Measurements from ENCODE around the gene TNPO3.
"Not testable (repeated sequence)": the region's sequence is repeated elsewhere in the genome, so short reads cannot be mapped to it uniquely, and the experiment has no call there.

The TNPO3 gene

GRCh38 chr7:129013048-129013724 is 41.7 kb downstream of the TNPO3 start:
- DNase-seq = no peak

- DNase-seq = no peak
Measured at GRCh38 chr7:129012641-129013040, 42.3 kb downstream of the TNPO3 start.

- DNase-seq = no peak
Measured at GRCh38 chr7:129010075-129010474, 44.8 kb downstream of the TNPO3 start.

DNA sequence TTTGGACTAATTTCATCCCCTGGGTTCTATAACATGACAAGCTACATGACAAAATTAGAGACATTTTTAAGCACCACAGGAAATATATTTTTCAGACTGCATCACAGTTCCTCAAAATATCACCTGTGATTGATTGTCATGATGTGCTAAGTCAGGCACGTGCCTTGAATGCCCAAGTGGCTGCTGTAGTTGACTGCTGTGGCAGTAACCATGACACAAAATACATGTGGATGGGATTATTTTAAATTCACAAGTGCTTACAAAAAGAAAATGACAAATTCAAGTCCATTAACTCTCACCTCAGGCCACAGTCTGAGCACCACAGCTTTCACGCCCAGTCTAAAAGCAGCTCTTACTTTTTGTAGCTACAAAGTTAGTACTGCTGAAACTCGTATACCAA is 45.5 kb downstream of the TNPO3 start:
- DNase-seq = no peak

GRCh38 chr7:129008645-129009414 is 46.1 kb downstream of the TNPO3 start:
- no peak for DNase-seq

DNA sequence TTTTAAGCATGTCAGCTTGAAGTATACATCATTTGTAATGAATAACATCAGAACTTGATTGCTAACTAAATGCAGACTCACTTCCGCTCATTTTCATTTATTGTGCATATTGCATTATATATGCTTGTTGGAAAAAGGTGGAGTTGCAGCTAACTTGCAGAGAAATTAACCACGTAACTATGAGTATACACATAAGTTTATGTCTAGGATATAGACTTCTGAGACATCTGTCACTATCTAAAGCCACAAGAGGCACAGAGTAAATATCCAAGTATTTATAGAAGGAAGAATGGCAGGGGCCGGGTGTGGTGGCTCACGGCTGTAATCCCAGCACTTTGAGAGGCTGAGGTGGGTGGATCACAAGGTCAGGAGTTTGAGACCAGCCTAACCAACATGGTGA is 47.3 kb downstream of the TNPO3 start:
- no peak for DNase-seq

GRCh38 chr7:129006636-129007414 is 48.1 kb downstream of the TNPO3 start:
- no peak for DNase-seq

DNA sequence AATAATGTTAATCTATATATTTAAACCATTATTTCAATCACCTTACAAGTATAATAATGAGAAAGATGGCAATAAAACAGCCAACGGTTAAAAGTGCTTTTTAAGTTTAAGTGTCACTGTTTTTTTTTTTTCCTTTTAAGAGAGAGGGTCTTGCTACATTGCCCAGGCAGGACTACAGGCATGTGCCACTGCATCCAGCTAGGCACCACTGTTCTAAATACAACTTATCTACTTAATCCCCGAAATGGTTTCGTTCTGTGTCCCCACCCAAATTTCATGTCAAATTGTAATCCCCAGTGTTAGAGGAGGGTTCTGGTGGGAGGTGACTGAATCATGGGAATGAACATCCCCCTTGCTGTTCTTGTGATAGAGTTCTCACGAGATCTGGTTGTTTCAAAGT is 49.7 kb downstream of the TNPO3 start:
- DNase-seq = no peak

GRCh38 chr7:128997181-128997580 is 57.7 kb downstream of the TNPO3 start:
- DNase-seq = no peak

DNA sequence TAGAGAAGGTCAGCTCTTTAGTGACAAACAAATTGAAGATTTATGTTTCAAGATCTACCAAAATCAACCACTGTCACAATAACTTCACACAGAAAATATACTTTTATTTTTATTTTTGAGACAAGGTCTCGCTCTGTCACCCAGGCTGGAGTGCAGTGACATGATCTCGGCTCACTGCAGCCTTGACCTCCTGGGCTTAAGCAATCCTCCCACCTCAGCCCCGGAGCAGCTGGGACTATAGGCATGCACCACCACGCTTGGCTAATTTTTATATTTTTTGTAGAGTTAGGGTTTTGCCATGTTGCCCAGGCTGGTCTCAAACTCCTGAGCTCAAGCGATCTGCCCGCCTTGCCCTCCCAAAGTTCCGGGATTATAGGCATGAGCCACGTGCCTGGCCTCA is 60.4 kb downstream of the TNPO3 start:
- DNase-seq = not testable (repeated sequence)

GRCh38 chr7:128993419-128993818 is 61.5 kb downstream of the TNPO3 start:
- no peak for DNase-seq

GRCh38 chr7:128989961-128990360 is 65.0 kb downstream of the TNPO3 start:
- no peak for DNase-seq

GRCh38 chr7:128988372-128988771 is 66.5 kb downstream of the TNPO3 start:
- no peak for DNase-seq

- no peak for DNase-seq
Measured at GRCh38 chr7:128986609-128987008, 68.3 kb downstream of the TNPO3 start.

- DNase-seq = no peak
Measured at GRCh38 chr7:128985660-128986059, 69.3 kb downstream of the TNPO3 start.

GRCh38 chr7:128982105-128982504 is 72.8 kb downstream of the TNPO3 start:
- DNase-seq = no peak

- DNase-seq = no peak
Measured at GRCh38 chr7:128974241-128974934, 80.5 kb downstream of the TNPO3 start.

- DNase-seq = no peak
Measured at GRCh38 chr7:128968624-128969023, 86.3 kb downstream of the TNPO3 start.

GRCh38 chr7:128963327-128963757 is 91.6 kb downstream of the TNPO3 start:
- DNase-seq = no peak

DNA sequence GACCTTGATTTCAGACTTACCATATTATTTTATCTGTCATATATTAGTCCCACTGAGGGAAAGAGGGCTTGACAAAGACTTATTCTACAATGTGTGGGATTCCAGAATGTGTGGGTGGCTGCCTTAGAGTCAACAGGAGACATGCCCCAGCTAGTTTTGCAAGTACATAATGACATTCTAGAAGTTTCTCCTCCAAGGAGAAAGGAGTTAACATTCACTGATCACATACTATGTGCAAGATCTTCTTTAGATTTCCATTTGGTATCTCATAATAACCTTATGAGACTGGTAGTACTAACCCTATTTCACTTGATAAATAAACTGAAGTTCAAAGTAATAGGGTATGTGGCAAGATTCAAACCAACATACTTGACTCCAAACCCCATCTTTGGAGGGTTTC is 92.0 kb downstream of the TNPO3 start:
- no peak for DNase-seq

- DNase-seq = no peak
Measured at GRCh38 chr7:128961030-128961659, 93.8 kb downstream of the TNPO3 start.

GRCh38 chr7:128959296-128959695 is 95.6 kb downstream of the TNPO3 start:
- no peak for DNase-seq

GRCh38 chr7:128955981-128956380 is 98.9 kb downstream of the TNPO3 start:
- no peak for DNase-seq
